K562 (cell line): ENCODE results near the gene ACTRT2. TPM values are rescaled to one million over a fixed set of nuclear protein-coding genes. Genes with fewer than 3 reads are reported as not detected.

Experiments
- CBX5 ChIP-seq: IDR thresholded peaks from 2 replicates; pipeline ENCODE4 v1.6.1; 2014; ENCODE audit warnings: low read depth, borderline replicate concordance
- CCNT2 ChIP-seq: IDR thresholded peaks from 2 replicates; pipeline ENCODE4 v1.6.1; 2011; ENCODE audit warnings: borderline replicate concordance, low read depth, mild to moderate bottlenecking, moderate library complexity, mixed read lengths, low read length; ENCODE audit not compliant: insufficient read length; ENCODE audit errors: extremely low read depth
- EHMT2 ChIP-seq: fragments of 450-650 bp; IDR thresholded peaks from 2 replicates; pipeline ENCODE4 v1.6.1; 2018; ENCODE audit warnings: antibody characterized with exemption
- PCBP1 ChIP-seq: fragments of 200-400 bp; formaldehyde crosslinking; IDR thresholded peaks from 2 replicates; pipeline ENCODE4 v1.6.1; 2018; ENCODE audit warnings: mild to moderate bottlenecking, low read depth, low read length; ENCODE audit not compliant: poor library complexity, severe bottlenecking
- RBM22 ChIP-seq: fragments of 200-400 bp; formaldehyde crosslinking; IDR thresholded peaks from 2 replicates; pipeline ENCODE4 v1.6.1; 2018; ENCODE audit warnings: low read length, low read depth; ENCODE audit not compliant: poor library complexity, severe bottlenecking
- TGIF2 ChIP-seq: sonication (generic); formaldehyde crosslinking; IDR thresholded peaks from 2 replicates; pipeline ENCODE4 v1.8.1; 2022; ENCODE audit warnings: mild to moderate bottlenecking, missing genetic modification reagents, moderate library complexity
- ZNF384 ChIP-seq: IDR thresholded peaks from 2 replicates; pipeline ENCODE4 v1.6.1; 2012; ENCODE audit warnings: low read depth, low read length, improper control_type of control experiment
- polyA plus RNA-seq, 8 experiments: library from polyadenylated mRNA; depleted of rRNA in 4 of 8; stranded (reverse) in 5 of 8; unstranded in 3 of 8; fragments of >200 nt; fragmentation: Nextera tagmentation in 2 of 8; fragmentation: Illumina TruSeq in 1 of 8; extraction: Ambion mirVana in 2 of 8; extraction: Trizol in 1 of 8; gene quantifications; 2 replicates each; pipeline versions ENCODE4 v1.2.1 to v1.2.3, GENCODE V29; 2011 to 2014; ENCODE audit warnings: inconsistent platforms in 1 of 8, missing spikeins in 1 of 8
- total RNA-seq, 7 experiments: library from RNA; depleted of rRNA in 6 of 7; stranded (reverse); fragments of >200 nt in 6 of 7; fragmentation: Illumina TruSeq in 2 of 7; extraction: Trizol in 2 of 7; gene quantifications; 2 replicates each; pipeline versions ENCODE4 v1.2.1 to v1.2.3, GENCODE V29; 2011 to 2021; ENCODE audit warnings: low replicate concordance in 1 of 7
- TF ChIP-seq, protein P1 (sequence below): fragments of 250-450 bp; sonication (Bioruptor Pico); IDR thresholded peaks from 2 replicates; pipeline ENCODE4 v1.6.1; 2021; ENCODE audit warnings: mild to moderate bottlenecking
- TF ChIP-seq, protein P2 (sequence below): fragments of 250-450 bp; sonication (Bioruptor Pico); IDR thresholded peaks from 2 replicates; pipeline ENCODE4 v1.8.0; 2021; ENCODE audit warnings: moderate library complexity, mild to moderate bottlenecking, inconsistent platforms

Gene ACTRT2
- total and polyA plus RNA-seq, 9 of the 15 experiments (the other 6 are each of a cell fraction or from before 2014, with no cell fraction given), result not detected

DNA sequence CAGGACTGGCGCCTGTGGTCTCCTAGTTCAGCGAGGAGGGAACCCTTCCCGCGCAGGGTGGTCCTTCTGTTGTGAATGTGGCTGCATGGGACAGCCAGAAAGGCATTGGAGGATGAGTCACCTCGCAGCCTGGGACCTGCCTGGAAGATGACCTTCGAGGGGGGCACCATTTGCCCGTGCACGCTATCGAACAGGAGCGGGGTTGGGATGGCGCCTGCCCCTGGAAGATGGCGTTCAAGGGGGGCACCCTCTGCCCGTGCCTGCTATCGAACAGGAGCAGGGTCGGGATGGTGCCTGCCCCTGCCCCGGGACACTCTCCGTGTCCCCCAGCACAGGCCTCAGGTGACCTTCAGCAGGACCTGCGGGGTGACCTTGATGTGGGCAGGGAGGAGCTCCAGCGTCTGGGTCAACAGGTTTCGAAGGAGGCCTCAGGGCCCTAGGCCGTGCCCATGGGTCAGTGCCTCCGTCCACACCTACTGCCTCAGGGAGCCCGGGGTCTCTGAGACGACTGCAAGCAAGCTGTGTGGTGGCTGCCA lies 1.7 kb upstream of the ACTRT2 start (continued):
- TF ChIP-seq TGIF2 (CRISPR knock-in tag), result no peak
- no peak for TF ChIP-seq RBM22
- TF ChIP-seq, protein P1, sequence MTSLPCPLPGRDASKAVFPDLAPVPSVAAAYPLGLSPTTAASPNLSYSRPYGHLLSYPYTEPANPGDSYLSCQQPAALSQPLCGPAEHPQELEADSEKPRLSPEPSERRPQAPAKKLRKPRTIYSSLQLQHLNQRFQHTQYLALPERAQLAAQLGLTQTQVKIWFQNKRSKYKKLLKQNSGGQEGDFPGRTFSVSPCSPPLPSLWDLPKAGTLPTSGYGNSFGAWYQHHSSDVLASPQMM, result no peak
- no peak for TF ChIP-seq CCNT2
- no peak for TF ChIP-seq EHMT2
- TF ChIP-seq CBX5, result no peak
- no peak for TF ChIP-seq PCBP1
- TF ChIP-seq, protein P2, sequence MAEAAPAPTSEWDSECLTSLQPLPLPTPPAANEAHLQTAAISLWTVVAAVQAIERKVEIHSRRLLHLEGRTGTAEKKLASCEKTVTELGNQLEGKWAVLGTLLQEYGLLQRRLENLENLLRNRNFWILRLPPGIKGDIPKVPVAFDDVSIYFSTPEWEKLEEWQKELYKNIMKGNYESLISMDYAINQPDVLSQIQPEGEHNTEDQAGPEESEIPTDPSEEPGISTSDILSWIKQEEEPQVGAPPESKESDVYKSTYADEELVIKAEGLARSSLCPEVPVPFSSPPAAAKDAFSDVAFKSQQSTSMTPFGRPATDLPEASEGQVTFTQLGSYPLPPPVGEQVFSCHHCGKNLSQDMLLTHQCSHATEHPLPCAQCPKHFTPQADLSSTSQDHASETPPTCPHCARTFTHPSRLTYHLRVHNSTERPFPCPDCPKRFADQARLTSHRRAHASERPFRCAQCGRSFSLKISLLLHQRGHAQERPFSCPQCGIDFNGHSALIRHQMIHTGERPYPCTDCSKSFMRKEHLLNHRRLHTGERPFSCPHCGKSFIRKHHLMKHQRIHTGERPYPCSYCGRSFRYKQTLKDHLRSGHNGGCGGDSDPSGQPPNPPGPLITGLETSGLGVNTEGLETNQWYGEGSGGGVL (CRISPR knock-in tag), result no peak
- TF ChIP-seq ZNF384, result no peak
- TF ChIP-seq, all 486 proteins: peak for 0
